Nephron (organoid): ENCODE measurements around the gene ADCY5.
A peak's percentile ranks its signal among the peaks of the same experiment; 100 is the strongest.

Experiments used
- H3K27ac Mint-ChIP-seq, 3 experiments: 2 replicates each; pipeline ENCODE4 v1.8.0; 2020; ENCODE audit warnings: mixed read lengths in 3 of 3, mild to moderate bottlenecking in 2 of 3, moderate library complexity in 1 of 3
- H3K27me3 Mint-ChIP-seq: 2 replicates; pipeline ENCODE4 v1.8.0; 2021; ENCODE audit warnings: low read depth, mild to moderate bottlenecking, moderate library complexity, mixed read lengths
- H3K36me3 Mint-ChIP-seq: 2 replicates; pipeline ENCODE4 v1.8.0; 2020; ENCODE audit warnings: low read depth, mixed read lengths
- H3K4me1 Mint-ChIP-seq: 2 replicates; pipeline ENCODE4 v1.8.0; 2020; ENCODE audit warnings: mixed read lengths
- H3K4me3 Mint-ChIP-seq, 3 experiments: 2 replicates each; pipeline ENCODE4 v1.8.0; 2020; ENCODE audit warnings: mild to moderate bottlenecking in 3 of 3, mixed read lengths in 3 of 3, moderate library complexity in 2 of 3
- H3K9me3 Mint-ChIP-seq: 2 replicates; pipeline ENCODE4 v1.8.0; 2020; ENCODE audit warnings: mixed read lengths
- TF ChIP-seq, protein P1 (sequence below), 3 experiments: fragments of 200-600 bp; sonication (generic); IDR thresholded peaks; one replicate each; pipeline ENCODE4 v1.5.0; 2021; ENCODE audit warnings: antibody characterized with exemption in 3 of 3; ENCODE audit not compliant: unreplicated experiment in 3 of 3

The ADCY5 gene

DNA sequence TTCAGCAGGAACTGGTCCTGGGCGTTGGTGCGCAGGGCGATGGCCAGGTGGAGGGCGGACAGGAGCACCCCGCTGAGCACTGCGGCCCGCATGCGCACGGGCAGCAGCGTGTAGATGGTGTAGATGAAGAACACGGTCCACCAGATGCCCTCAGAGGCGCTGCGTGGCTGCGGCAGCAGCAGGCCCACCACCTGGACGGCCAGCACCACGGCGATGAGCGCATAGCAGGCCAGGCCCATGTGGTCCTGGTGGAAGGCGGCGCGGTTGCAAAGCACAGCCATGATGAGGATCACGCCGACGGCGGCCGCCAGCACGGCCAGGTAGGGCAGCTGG, 1.5 kb downstream of the ADCY5 start:
- peak overlapping the region; percentile 81 to 90 (median 88) for H3K4me3 Mint-ChIP-seq
- peaks cover 9% of the 10 kb centered on the region for H3K36me3 Mint-ChIP-seq
- peak overlapping the region in 1 of 3 experiments; percentile 52 for H3K27ac Mint-ChIP-seq
- TF ChIP-seq, protein P1, sequence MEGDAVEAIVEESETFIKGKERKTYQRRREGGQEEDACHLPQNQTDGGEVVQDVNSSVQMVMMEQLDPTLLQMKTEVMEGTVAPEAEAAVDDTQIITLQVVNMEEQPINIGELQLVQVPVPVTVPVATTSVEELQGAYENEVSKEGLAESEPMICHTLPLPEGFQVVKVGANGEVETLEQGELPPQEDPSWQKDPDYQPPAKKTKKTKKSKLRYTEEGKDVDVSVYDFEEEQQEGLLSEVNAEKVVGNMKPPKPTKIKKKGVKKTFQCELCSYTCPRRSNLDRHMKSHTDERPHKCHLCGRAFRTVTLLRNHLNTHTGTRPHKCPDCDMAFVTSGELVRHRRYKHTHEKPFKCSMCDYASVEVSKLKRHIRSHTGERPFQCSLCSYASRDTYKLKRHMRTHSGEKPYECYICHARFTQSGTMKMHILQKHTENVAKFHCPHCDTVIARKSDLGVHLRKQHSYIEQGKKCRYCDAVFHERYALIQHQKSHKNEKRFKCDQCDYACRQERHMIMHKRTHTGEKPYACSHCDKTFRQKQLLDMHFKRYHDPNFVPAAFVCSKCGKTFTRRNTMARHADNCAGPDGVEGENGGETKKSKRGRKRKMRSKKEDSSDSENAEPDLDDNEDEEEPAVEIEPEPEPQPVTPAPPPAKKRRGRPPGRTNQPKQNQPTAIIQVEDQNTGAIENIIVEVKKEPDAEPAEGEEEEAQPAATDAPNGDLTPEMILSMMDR (IDR thresholded peaks at IDR 0.05; ENCODE audit: unreplicated experiment in 3 of 3) = no peak
- H3K4me1 Mint-ChIP-seq = peaks cover 18% of the 10 kb centered on the region
- H3K27me3 Mint-ChIP-seq = peaks cover 51% of the 10 kb centered on the region
- no peaks in the 10 kb centered on the region for H3K9me3 Mint-ChIP-seq

DNA sequence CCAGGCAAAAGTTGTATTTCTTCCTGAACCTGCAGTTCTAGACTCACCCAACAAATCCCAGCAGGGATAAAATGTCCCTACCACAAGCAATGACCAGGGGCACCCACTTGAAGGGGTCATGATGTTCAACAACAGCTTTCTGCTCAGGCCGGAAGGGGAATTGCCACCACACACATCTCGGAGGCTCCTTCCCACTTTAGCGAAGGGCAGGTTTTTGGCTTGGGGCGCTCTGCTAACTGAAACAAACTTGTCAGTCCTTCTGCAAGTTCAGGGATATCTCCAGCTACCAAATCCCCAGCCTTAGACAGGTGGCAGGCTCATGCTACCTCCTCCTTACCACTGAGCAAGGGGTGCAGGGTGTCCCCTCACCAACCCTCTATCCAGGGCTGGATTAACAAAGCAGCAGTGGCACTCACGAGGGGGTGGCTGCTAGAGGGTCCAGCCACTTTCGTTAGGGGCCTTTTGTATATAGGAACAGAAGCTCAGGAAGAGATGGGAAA, 2.2 kb downstream of the ADCY5 start:
- TF ChIP-seq, protein P1 (IDR thresholded peaks at IDR 0.05; ENCODE audit: unreplicated experiment in 3 of 3) = no peak
- Mint-ChIP-seq H3K9me3 (no peaks in the 10 kb centered on the region), H3K4me3 (peak overlapping the region; percentile 81 to 90 (median 88)), H3K27ac (peak overlapping the region; percentile 36 to 74 (median 52)), H3K4me1 (peaks cover 18% of the 10 kb centered on the region), H3K27me3 (peaks cover 47% of the 10 kb centered on the region), H3K36me3 (peaks cover 9% of the 10 kb centered on the region)

DNA sequence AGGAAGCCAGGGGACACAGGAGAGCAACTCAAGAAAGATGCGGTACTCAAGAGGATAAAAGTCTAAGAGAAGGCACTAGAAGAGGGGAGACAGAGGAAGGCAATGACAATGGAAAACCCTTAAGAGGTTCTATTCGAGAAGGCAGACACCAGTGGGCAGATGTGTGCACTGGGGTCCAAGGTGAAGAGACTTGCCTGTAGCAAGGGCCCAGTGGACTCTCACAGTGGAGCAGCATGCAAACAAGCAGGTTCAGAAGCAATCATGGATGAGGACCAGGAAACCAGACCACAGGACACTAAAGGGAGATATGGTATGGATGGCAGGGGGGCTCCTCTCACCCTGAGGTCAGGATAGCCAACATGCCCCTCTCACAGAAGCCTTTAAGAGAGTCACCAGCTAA, 2.7 kb downstream of the ADCY5 start:
- TF ChIP-seq, protein P1 (IDR thresholded peaks at IDR 0.05; ENCODE audit: unreplicated experiment in 3 of 3) = no peak
- peak overlapping the region; percentile 81 to 90 (median 88) for H3K4me3 Mint-ChIP-seq
- no peaks in the 10 kb centered on the region for H3K9me3 Mint-ChIP-seq
- no peak overlapping the region for H3K27ac Mint-ChIP-seq
- H3K4me1 Mint-ChIP-seq = peaks cover 18% of the 10 kb centered on the region
- H3K27me3 Mint-ChIP-seq = peaks cover 47% of the 10 kb centered on the region
- H3K36me3 Mint-ChIP-seq = peaks cover 9% of the 10 kb centered on the region

DNA sequence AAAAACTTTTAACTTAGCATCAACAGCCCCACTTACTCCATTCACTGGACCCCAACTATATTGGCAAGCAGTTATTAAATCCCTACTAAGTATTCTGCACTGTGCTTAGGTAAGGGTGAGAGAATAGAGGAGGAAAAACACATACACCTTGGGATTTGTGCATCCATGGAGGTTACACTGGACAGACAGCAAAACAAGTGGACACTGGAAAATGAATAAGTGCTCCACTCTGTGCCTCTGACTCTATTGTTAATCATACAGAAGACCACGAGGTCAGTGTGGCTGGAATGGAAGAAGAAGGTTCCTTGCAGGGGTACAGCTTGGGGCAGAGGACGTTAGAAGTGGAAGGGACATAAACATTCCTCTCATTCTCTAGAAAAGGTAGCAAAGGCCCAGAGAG, 3.2 kb downstream of the ADCY5 start:
- Mint-ChIP-seq H3K36me3 (peaks cover 9% of the 10 kb centered on the region), H3K27ac (no peak overlapping the region), H3K4me3 (peak overlapping the region; percentile 81 to 90 (median 88))

DNA sequence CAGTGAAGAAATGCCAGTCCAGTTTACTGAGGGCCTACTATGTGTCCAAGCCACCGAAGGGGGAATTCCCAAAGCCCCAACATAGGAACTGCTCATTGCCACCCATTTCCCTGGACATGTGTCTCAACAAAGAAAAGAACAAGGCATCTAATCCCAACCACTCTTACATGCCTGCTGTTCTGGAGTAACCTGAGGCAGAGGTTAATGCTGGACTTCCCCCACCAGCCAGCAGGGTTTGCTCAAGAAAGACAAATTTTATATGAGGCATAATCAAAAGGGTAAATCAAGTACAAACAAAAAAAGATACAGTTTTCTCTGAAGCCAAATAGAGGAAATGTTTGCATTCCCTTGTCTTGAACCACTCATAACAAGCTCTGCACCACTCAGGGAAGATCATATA, 4.1 kb downstream of the ADCY5 start:
- TF ChIP-seq, protein P1 (IDR thresholded peaks at IDR 0.05; ENCODE audit: unreplicated experiment in 3 of 3) = peak in 1 of 3 experiments; percentile 13
- H3K27me3 Mint-ChIP-seq = peaks cover 41% of the 10 kb centered on the region
- no peaks in the 10 kb centered on the region for H3K9me3 Mint-ChIP-seq
- peak overlapping the region; percentile 33 to 47 (median 45) for H3K4me3 Mint-ChIP-seq
- H3K36me3 Mint-ChIP-seq = peaks cover 9% of the 10 kb centered on the region
- peaks cover 18% of the 10 kb centered on the region for H3K4me1 Mint-ChIP-seq
- no peak overlapping the region for H3K27ac Mint-ChIP-seq

More for the DNA sequence above, 3.2 kb downstream of the ADCY5 start:
- Mint-ChIP-seq H3K27me3 (peaks cover 43% of the 10 kb centered on the region), H3K4me1 (peaks cover 18% of the 10 kb centered on the region), H3K9me3 (no peaks in the 10 kb centered on the region)
- TF ChIP-seq, protein P1 (IDR thresholded peaks at IDR 0.05; ENCODE audit: unreplicated experiment in 3 of 3) = no peak

DNA sequence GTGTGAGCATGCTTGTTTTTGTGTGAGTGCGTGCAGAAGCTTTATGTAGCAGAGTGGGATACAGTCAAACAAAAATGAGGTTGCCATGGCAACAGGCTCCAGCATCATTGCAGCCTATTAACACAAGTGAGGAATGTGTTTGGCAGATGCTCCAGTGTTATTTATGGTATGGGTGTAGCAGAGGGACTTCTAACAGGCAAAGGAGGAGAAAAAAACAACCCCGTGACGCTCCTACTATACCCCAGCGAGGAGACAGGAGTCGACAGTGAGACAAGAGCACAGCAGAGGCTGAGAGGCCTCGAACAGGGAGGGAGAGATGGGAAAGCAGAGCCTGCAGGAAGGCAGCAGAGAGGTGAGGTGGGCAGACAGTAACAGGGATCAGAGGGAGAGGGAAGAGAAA, 4.9 kb downstream of the ADCY5 start:
- peaks cover 9% of the 10 kb centered on the region for H3K36me3 Mint-ChIP-seq
- no peak overlapping the region for H3K27ac Mint-ChIP-seq
- TF ChIP-seq, protein P1 (IDR thresholded peaks at IDR 0.05; ENCODE audit: unreplicated experiment in 3 of 3) = no peak
- H3K9me3 Mint-ChIP-seq = no peaks in the 10 kb centered on the region
- peaks cover 18% of the 10 kb centered on the region for H3K4me1 Mint-ChIP-seq
- H3K27me3 Mint-ChIP-seq = peaks cover 41% of the 10 kb centered on the region
- peak overlapping the region in 2 of 3 experiments; percentile 4 to 13 for H3K4me3 Mint-ChIP-seq
